Upper lobe of left lung (tissue), 6 donors: ENCODE measurements around the gene PDIA6. TPM values are rescaled to one million over a fixed set of nuclear protein-coding genes. Genes with fewer than 3 reads are reported as not detected.
"Not testable (repeated sequence)": the region's sequence is repeated elsewhere in the genome, so short reads cannot be mapped to it uniquely, and the experiment has no call there.

Experiments used
- ATAC-seq, 2 donors: fragments of 200-7000 bp; cut with Tn5 transposase; one replicate each; pipeline ENCODE4 v1.9.1; 2022; ENCODE audit warnings: mild to moderate bottlenecking in 2 of 2, moderate library complexity in 2 of 2; ENCODE audit not compliant: low FRiP score in 2 of 2
- DNase-seq, 2 donors: peaks; one replicate each; pipeline ENCODE4 v3.0.0-alpha.2; 2019 to 2020
- H3K27ac ChIP-seq, 4 donors: fragments of 200-600 bp; sonication (generic); one replicate each; pipeline ENCODE4 v1.5.1; 2016 to 2019
- H3K27me3 ChIP-seq, 4 donors: fragments of 200-600 bp; sonication (generic); one replicate each; pipeline ENCODE4 v1.5.1; 2017 to 2019
- H3K36me3 ChIP-seq, 4 donors: fragments of 200-600 bp; sonication (generic); one replicate each; pipeline ENCODE4 v1.5.1; 2016 to 2019
- H3K4me1 ChIP-seq, 4 donors: fragments of 200-600 bp; sonication (generic); one replicate each; pipeline ENCODE4 v1.5.1; 2018 to 2019
- H3K4me3 ChIP-seq, 4 donors: fragments of 200-600 bp; sonication (generic); one replicate each; pipeline ENCODE4 v1.5.1; 2017 to 2019; ENCODE audit warnings: mild to moderate bottlenecking in 2 of 4, moderate library complexity in 1 of 4
- H3K9me3 ChIP-seq, 4 donors: fragments of 200-600 bp; sonication (generic); one replicate each; pipeline ENCODE4 v1.5.1; 2018 to 2019
- CTCF ChIP-seq, 6 experiments: fragments of 450-650 bp in 4 of 6; fragments of 200-600 bp in 2 of 6; sonication (generic) in 2 of 6; IDR thresholded peaks; one replicate each; pipeline ENCODE4 v1.5.1; 2016 to 2019; ENCODE audit warnings: antibody characterized with exemption in 6 of 6
- EP300 ChIP-seq, 4 donors: sonication (generic); formaldehyde crosslinking; IDR thresholded peaks; one replicate each; pipeline ENCODE4 v1.5.1; 2017; ENCODE audit warnings: antibody characterized with exemption in 4 of 4, control low read depth in 2 of 4
- POLR2A ChIP-seq, 4 donors: fragments of 450-650 bp; IDR thresholded peaks; one replicate each; pipeline ENCODE4 v1.5.1; 2016 to 2017; ENCODE audit warnings: antibody characterized with exemption in 4 of 4, mild to moderate bottlenecking in 2 of 4
- POLR2AphosphoS5 ChIP-seq, 2 donors: sonication (generic); formaldehyde crosslinking; IDR thresholded peaks; one replicate each; pipeline ENCODE4 v1.5.1; 2017; ENCODE audit warnings: antibody characterized with exemption in 2 of 2
- WGBS, 2 donors: methylation state at CpG; one replicate each; pipeline ENCODE4 v1.1.5; 2017 to 2018; 5-methylcytosine and 5-hydroxymethylcytosine counted together
- total RNA-seq, 6 donors: library from RNA; depleted of rRNA in 4 of 6; stranded (reverse); fragments of >200 nt in 4 of 6; gene quantifications; one replicate each; pipeline versions ENCODE4 v1.1.0 to v1.2.1, GENCODE V29; 2016 to 2021
- donor health status: DM: no; HTN: no; CAD: no; lungs with moderate emphysema.
- donor health status: DM: no; HTN: yes; CAD: no; lungs with severe emphysema.

The PDIA6 gene
- total RNA-seq, 6 donors from 2014 or later, result 32.5 to 209 (median 122) TPM

GRCh38 chr2:10811517-10811916 is 1.1 kb downstream of the PDIA6 start:
- Histone ChIP-seq H3K27ac (peak overlapping the region; percentile 88 to 93 (median 90)), H3K36me3 (no peaks in the 10 kb centered on the region), H3K9me3 (no peaks in the 10 kb centered on the region), H3K4me1 (peaks cover 27 to 42% (median 37%) of the 10 kb centered on the region in 4 donors), H3K4me3 (peak overlapping the region; percentile 93 to 96 (median 94)), H3K27me3 (no peaks in the 10 kb centered on the region)
- 3 to 4% methylated on average over 13 to 14 of the region's 14 CpGs for WGBS, 2 donors
- TF ChIP-seq POLR2AphosphoS5 (IDR thresholded peaks at IDR 0.05) (no peak), POLR2A (IDR thresholded peaks at IDR 0.05) (no peak), CTCF (IDR thresholded peaks at IDR 0.05) (no peak), EP300 (IDR thresholded peaks at IDR 0.05) (no peak)
- ATAC-seq, result no peak
- no peak for DNase-seq

- WGBS, 2 donors, result 31 to 40% methylated on average over 8 of the region's 8 CpGs
- Histone ChIP-seq H3K36me3 (no peaks in the 10 kb centered on the region), H3K4me3 (peak overlapping the region in 3 of 4 donors; percentile 93 to 96 (median 93)), H3K4me1 (peaks cover 27 to 42% (median 37%) of the 10 kb centered on the region in 4 donors), H3K27me3 (no peaks in the 10 kb centered on the region), H3K9me3 (no peaks in the 10 kb centered on the region), H3K27ac (peak overlapping the region in 3 of 4 donors; percentile 21 to 93 (median 39))
- no peak for TF ChIP-seq EP300 (IDR thresholded peaks at IDR 0.05)
- TF ChIP-seq CTCF (IDR thresholded peaks at IDR 0.05), result no peak
- no peak for TF ChIP-seq POLR2AphosphoS5 (IDR thresholded peaks at IDR 0.05)
- TF ChIP-seq POLR2A (IDR thresholded peaks at IDR 0.05), result no peak
- ATAC-seq, result no peak
- no peak for DNase-seq
These were observed 2.1 kb downstream of the PDIA6 start for GRCh38 chr2:10810202-10811161.

GRCh38 chr2:10806543-10806942 is 6.0 kb downstream of the PDIA6 start:
- Histone ChIP-seq H3K27me3 (no peaks in the 10 kb centered on the region), H3K4me3 (no peak overlapping the region), H3K27ac (no peak overlapping the region), H3K9me3 (no peaks in the 10 kb centered on the region), H3K36me3 (peaks cover 0 to 6% (median 4%) of the 10 kb centered on the region in 4 donors), H3K4me1 (peaks cover 25 to 34% (median 33%) of the 10 kb centered on the region in 4 donors)
- TF ChIP-seq POLR2A (IDR thresholded peaks at IDR 0.05), result no peak
- no peak for TF ChIP-seq CTCF (IDR thresholded peaks at IDR 0.05)
- no peak for TF ChIP-seq POLR2AphosphoS5 (IDR thresholded peaks at IDR 0.05)
- no peak for TF ChIP-seq EP300 (IDR thresholded peaks at IDR 0.05)
- 69 to 93% methylated on average over 3 of the region's 3 CpGs for WGBS, 2 donors
- no peak for ATAC-seq
- no peak for DNase-seq

- not testable (repeated sequence) for DNase-seq, H3K9me3 ChIP-seq, H3K27me3 ChIP-seq, ATAC-seq, H3K4me3 ChIP-seq, H3K27ac ChIP-seq
- peaks cover 19 to 28% (median 28%) of the 10 kb centered on the region in 4 donors for H3K4me1 ChIP-seq
- H3K36me3 ChIP-seq, result peaks cover 0 to 11% (median 9%) of the 10 kb centered on the region in 4 donors
- WGBS, 2 donors, result 87 to 94% methylated on average over 6 of the region's 6 CpGs
These were observed 6.6 kb downstream of the PDIA6 start for GRCh38 chr2:10805990-10806389.

- 86 to 88% methylated on average over 7 to 8 of the region's 8 CpGs for WGBS, 2 donors
- ATAC-seq (no peak), DNase-seq (no peak)
- Histone ChIP-seq H3K36me3 (peaks cover 0 to 41% (median 21%) of the 10 kb centered on the region in 4 donors), H3K27me3 (no peaks in the 10 kb centered on the region), H3K4me3 (no peak overlapping the region), H3K4me1 (peaks cover 0 to 9% (median 3%) of the 10 kb centered on the region in 4 donors), H3K9me3 (no peaks in the 10 kb centered on the region), H3K27ac (no peak overlapping the region)
- TF ChIP-seq POLR2AphosphoS5 (IDR thresholded peaks at IDR 0.05) (no peak), CTCF (IDR thresholded peaks at IDR 0.05) (no peak), POLR2A (IDR thresholded peaks at IDR 0.05) (no peak), EP300 (IDR thresholded peaks at IDR 0.05) (no peak)
These were observed 9.9 kb downstream of the PDIA6 start for GRCh38 chr2:10802657-10803056.
